AG09319 (cell line): ENCODE results near the gene ZNF26.

ENCODE experiments used
- DNase-seq: peaks from one replicate; pipeline ENCODE4 v3.0.0-alpha.2; 2010; ENCODE audit warnings: low read depth; ENCODE audit errors: extremely low read depth
- TF ChIP-seq, protein P1 (sequence below): IDR thresholded peaks from 2 replicates; pipeline ENCODE4 v1.5.1; 2011; ENCODE audit warnings: low read depth, mild to moderate bottlenecking, inconsistent platforms, low read length, moderate library complexity

ZNF26 gene

DNA sequence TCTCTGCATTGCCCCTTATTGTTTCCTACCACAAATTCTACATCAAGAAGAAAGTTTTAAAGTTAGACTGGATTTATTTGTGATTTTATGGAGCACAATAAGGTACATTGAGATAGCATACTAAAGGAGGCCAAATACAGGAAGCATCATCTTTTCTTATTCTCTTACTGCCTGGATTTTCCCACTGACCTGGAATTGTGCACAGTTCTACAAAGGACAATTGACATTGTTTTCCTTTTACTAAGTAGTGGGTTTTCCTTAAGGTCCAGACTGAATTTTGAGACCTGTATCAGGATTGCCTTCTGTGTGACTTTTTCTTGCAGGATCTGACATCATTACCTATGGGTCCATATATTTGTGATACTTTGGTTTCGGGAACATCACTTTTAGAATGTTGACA is 75.8 kb downstream of the ZNF26 start:
- no peak for DNase-seq
- TF ChIP-seq, protein P1, sequence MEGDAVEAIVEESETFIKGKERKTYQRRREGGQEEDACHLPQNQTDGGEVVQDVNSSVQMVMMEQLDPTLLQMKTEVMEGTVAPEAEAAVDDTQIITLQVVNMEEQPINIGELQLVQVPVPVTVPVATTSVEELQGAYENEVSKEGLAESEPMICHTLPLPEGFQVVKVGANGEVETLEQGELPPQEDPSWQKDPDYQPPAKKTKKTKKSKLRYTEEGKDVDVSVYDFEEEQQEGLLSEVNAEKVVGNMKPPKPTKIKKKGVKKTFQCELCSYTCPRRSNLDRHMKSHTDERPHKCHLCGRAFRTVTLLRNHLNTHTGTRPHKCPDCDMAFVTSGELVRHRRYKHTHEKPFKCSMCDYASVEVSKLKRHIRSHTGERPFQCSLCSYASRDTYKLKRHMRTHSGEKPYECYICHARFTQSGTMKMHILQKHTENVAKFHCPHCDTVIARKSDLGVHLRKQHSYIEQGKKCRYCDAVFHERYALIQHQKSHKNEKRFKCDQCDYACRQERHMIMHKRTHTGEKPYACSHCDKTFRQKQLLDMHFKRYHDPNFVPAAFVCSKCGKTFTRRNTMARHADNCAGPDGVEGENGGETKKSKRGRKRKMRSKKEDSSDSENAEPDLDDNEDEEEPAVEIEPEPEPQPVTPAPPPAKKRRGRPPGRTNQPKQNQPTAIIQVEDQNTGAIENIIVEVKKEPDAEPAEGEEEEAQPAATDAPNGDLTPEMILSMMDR = no peak

DNA sequence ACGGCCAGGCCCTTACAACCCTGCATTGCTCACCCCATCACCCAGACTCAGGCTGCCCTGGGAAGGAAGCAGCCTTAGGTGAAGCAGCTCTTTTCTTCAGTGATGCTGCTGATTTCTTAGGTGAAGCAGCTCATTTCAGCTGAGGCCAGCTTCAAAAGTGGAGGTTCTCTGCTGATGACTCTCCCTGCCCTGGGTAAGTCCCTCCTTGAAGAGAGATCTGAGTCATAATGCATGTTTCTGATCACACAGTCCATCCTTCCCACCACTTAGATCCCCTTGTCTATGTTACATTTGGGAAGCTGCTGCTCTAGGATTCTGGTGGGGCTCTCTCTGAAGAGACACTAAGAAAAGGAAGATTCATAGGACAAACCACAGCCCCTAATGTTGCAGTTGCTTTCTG is 77.4 kb downstream of the ZNF26 start:
- no peak for DNase-seq
- TF ChIP-seq, protein P1 = no peak

DNA sequence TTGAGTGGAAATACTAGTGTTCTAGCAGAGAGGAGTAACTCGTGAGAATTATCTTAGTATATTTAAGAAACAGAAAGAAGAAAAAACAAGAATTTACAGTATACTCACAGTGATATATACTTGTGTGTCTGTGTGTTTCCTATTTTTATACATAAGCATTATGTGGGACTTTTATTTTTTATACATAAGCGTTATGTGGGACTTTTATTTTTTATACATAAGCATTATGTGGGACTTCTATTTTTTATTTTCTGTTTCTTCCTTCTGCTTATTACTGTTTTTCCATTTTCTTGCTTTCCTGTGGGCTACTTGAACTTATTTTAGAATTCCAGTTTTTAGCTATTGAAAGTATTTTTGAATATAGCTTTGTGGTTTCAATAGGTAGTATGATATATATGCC is 87.7 kb downstream of the ZNF26 start:
- TF ChIP-seq, protein P1 = no peak
- no peak for DNase-seq
